ENCODE measurements around the gene SYCP2L.
"Not testable (repeated sequence)": the region's sequence is repeated elsewhere in the genome, so short reads cannot be mapped to it uniquely, and the experiment has no call there.

SYCP2L gene

DNA sequence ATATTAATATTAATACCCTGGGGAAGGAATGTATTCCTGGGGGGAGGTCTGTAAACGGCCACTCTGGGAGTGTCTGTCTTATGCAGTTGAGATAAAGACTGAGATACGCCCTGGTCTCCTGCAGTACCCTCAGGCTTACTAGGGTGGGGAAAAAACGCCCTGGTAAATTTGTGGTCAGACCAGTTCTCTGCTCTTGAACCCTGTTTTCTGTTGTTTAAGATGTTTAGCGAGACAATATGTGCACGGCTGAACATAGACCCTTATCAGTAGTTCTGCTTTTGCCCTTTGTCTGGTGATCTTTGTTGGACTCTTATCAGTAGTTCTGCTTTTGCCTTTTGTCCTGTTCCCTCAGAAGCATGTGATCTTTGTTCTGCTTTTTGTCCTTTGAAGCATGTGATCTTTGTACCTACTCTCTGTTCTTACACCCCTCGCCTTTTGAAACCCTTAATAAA lies 33.0 kb upstream of the SYCP2L start:
- not testable (repeated sequence) for H3K27ac ChIP-seq (ENCODE audit: low read depth, low read length); H3K9me3 ChIP-seq (ENCODE audit: control insufficient read depth in 1 of 2, low read length in 2 of 2); H3K9ac ChIP-seq (ENCODE audit: low read depth in 1 of 2, low read length in 2 of 2); H3K4me3 ChIP-seq (ENCODE audit: low read depth in 1 of 2, low read length in 2 of 2); H3K36me3 ChIP-seq (ENCODE audit: control insufficient read depth in 1 of 2, insufficient read depth in 2 of 2, low read length in 2 of 2); H3K4me1 ChIP-seq (ENCODE audit: control insufficient read depth in 1 of 2, insufficient read depth in 2 of 2, low read length in 2 of 2); H3K27me3 ChIP-seq (ENCODE audit: control insufficient read depth in 1 of 2, insufficient read depth in 2 of 2, low read length in 2 of 2)

DNA sequence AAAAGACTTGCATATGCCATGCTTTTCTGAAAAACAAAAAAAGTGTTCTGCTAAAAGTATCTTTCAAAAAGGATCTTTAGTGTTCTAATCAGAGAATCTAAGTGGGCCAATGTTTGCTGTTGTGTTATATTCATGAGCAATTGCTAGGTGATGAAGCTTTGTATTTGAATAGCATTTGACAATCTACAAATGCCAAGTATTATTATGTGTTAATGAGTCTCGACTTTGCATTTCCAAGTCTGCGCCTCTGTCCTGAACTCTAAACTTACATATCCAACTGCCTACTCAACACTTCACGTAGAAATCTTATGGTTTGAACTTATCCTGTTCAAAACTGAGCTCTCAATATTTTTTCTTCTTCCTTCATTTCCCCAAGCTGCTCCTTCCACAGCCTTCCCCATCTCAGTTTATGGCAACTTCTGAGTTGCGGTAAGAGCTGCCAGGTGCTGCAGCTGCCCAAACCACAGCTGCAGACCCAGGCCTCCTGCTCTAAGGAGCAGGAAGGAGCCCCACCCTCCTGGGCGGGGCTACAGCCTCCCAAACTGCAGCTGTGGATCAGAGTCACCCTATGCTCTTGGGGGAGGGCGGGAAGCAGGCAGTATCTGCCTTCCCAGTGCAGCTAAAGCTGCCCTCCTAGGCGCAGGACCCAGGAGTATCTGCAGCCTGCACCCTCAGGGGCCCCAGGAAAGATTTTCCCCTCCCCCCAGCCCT lies 31.8 kb upstream of the SYCP2L start:
- no peak overlapping the region for H3K4me3 ChIP-seq (ENCODE audit: low read depth in 1 of 2, low read length in 2 of 2)
- no peaks in the 10 kb centered on the region for H3K27me3 ChIP-seq (ENCODE audit: control insufficient read depth in 1 of 2, insufficient read depth in 2 of 2, low read length in 2 of 2)
- no peak overlapping the region for H3K9ac ChIP-seq (ENCODE audit: low read depth in 1 of 2, low read length in 2 of 2)
- H3K9me3 ChIP-seq (ENCODE audit: control insufficient read depth in 1 of 2, low read length in 2 of 2) = no peaks in the 10 kb centered on the region
- no peaks in the 10 kb centered on the region for H3K36me3 ChIP-seq (ENCODE audit: control insufficient read depth in 1 of 2, insufficient read depth in 2 of 2, low read length in 2 of 2)
- H3K4me1 ChIP-seq (ENCODE audit: control insufficient read depth in 1 of 2, insufficient read depth in 2 of 2, low read length in 2 of 2) = no peaks in the 10 kb centered on the region
- H3K27ac ChIP-seq (ENCODE audit: low read depth, low read length) = no peak overlapping the region

DNA sequence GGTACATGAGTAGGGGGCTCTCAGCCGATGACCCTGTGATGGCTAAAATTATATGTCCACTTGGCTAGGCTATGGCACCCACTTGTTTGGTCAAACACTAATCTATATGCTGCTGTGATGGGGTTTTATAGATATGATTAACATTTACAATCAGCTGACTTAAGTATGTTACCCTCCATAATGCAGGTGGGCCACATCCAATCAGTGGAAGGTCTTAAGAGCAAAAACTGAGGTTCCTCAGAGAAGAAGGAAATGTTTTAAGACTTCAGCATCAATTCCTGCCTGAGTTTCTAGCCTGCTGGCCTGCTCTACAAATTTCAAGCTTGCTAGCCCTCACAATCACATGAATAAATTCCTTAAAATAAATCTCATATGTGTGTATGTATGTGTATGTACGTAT lies 29.6 kb upstream of the SYCP2L start:
- Histone ChIP-seq H3K27me3 (ENCODE audit: control insufficient read depth in 1 of 2, insufficient read depth in 2 of 2, low read length in 2 of 2) (no peaks in the 10 kb centered on the region), H3K9me3 (ENCODE audit: control insufficient read depth in 1 of 2, low read length in 2 of 2) (no peaks in the 10 kb centered on the region), H3K27ac (ENCODE audit: low read depth, low read length) (no peak overlapping the region), H3K4me3 (ENCODE audit: low read depth in 1 of 2, low read length in 2 of 2) (no peak overlapping the region), H3K9ac (ENCODE audit: low read depth in 1 of 2, low read length in 2 of 2) (no peak overlapping the region), H3K4me1 (ENCODE audit: control insufficient read depth in 1 of 2, insufficient read depth in 2 of 2, low read length in 2 of 2) (no peaks in the 10 kb centered on the region), H3K36me3 (ENCODE audit: control insufficient read depth in 1 of 2, insufficient read depth in 2 of 2, low read length in 2 of 2) (no peaks in the 10 kb centered on the region)

DNA sequence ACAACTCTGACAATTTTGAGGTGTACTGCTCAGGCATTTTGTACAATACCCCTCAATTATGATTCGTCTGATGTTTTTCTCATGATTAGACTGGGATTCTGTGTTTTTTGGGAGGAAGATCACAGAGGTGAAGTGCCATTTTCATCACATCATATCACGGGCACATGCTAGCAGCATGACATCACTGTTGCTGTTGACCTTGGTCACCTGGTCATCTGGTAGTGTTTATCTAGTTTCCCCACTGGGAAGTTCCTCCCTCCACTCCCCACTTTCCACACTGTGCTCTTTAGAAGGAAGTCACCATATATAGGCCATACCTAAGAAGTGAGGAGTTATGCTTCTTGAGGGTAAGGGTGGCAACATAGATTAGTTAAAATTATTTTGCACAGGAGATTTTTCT lies 25.8 kb upstream of the SYCP2L start:
- Histone ChIP-seq H3K9ac (ENCODE audit: low read depth in 1 of 2, low read length in 2 of 2) (no peak overlapping the region), H3K4me3 (ENCODE audit: low read depth in 1 of 2, low read length in 2 of 2) (no peak overlapping the region), H3K27me3 (ENCODE audit: control insufficient read depth in 1 of 2, insufficient read depth in 2 of 2, low read length in 2 of 2) (no peaks in the 10 kb centered on the region), H3K4me1 (ENCODE audit: control insufficient read depth in 1 of 2, insufficient read depth in 2 of 2, low read length in 2 of 2) (no peaks in the 10 kb centered on the region), H3K36me3 (ENCODE audit: control insufficient read depth in 1 of 2, insufficient read depth in 2 of 2, low read length in 2 of 2) (no peaks in the 10 kb centered on the region), H3K9me3 (ENCODE audit: control insufficient read depth in 1 of 2, low read length in 2 of 2) (no peaks in the 10 kb centered on the region), H3K27ac (ENCODE audit: low read depth, low read length) (no peak overlapping the region)

DNA sequence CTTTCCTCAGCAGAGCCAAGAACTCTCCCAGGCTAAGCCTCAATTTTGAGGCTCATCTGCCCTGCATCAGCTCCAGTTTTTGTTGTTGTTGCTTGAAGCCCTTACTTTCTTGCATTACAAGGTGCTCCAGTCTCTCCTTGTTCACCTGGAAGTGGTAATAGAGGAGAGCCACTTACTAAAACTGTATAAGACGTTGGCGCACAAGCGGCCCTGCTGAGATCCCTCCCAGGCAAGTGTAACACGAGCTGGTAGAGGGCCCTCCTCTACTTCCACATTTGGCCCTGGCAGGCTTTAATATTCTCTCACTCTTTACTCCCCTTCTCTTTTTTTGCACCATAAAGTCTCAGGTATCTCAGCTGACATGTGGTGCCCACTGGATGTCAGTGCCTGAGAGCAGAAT lies 24.5 kb upstream of the SYCP2L start:
- no peak overlapping the region for H3K4me3 ChIP-seq (ENCODE audit: low read depth in 1 of 2, low read length in 2 of 2)
- no peak overlapping the region for H3K9ac ChIP-seq (ENCODE audit: low read depth in 1 of 2, low read length in 2 of 2)
- H3K36me3 ChIP-seq (ENCODE audit: control insufficient read depth in 1 of 2, insufficient read depth in 2 of 2, low read length in 2 of 2) = no peaks in the 10 kb centered on the region
- H3K4me1 ChIP-seq (ENCODE audit: control insufficient read depth in 1 of 2, insufficient read depth in 2 of 2, low read length in 2 of 2) = no peaks in the 10 kb centered on the region
- H3K27ac ChIP-seq (ENCODE audit: low read depth, low read length) = no peak overlapping the region
- no peaks in the 10 kb centered on the region for H3K27me3 ChIP-seq (ENCODE audit: control insufficient read depth in 1 of 2, insufficient read depth in 2 of 2, low read length in 2 of 2)
- H3K9me3 ChIP-seq (ENCODE audit: control insufficient read depth in 1 of 2, low read length in 2 of 2) = no peaks in the 10 kb centered on the region

DNA sequence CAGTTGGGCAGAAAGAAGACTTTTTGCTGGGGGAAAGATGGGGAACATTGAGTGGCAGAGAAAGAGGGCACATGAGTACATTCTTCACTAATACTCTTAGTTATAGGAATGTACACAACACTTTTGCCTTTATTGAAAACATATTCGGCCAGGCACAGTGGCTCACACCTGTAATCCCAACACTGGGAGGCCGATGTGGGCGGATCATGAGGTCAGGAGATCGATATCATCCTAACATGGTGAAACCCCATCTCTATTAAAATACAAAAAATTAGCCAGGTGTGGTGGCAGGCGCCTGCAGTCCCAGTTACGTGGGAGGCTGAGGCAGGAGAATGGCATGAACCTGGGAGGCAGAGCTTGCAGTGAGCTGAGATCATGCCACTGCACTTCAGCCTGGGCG lies 23.8 kb upstream of the SYCP2L start:
- H3K36me3 ChIP-seq (ENCODE audit: control insufficient read depth in 1 of 2, insufficient read depth in 2 of 2, low read length in 2 of 2); H3K4me1 ChIP-seq (ENCODE audit: control insufficient read depth in 1 of 2, insufficient read depth in 2 of 2, low read length in 2 of 2); H3K9ac ChIP-seq (ENCODE audit: low read depth in 1 of 2, low read length in 2 of 2); H3K27ac ChIP-seq (ENCODE audit: low read depth, low read length); H3K27me3 ChIP-seq (ENCODE audit: control insufficient read depth in 1 of 2, insufficient read depth in 2 of 2, low read length in 2 of 2); H3K9me3 ChIP-seq (ENCODE audit: control insufficient read depth in 1 of 2, low read length in 2 of 2); H3K4me3 ChIP-seq (ENCODE audit: low read depth in 1 of 2, low read length in 2 of 2): not testable (repeated sequence)

DNA sequence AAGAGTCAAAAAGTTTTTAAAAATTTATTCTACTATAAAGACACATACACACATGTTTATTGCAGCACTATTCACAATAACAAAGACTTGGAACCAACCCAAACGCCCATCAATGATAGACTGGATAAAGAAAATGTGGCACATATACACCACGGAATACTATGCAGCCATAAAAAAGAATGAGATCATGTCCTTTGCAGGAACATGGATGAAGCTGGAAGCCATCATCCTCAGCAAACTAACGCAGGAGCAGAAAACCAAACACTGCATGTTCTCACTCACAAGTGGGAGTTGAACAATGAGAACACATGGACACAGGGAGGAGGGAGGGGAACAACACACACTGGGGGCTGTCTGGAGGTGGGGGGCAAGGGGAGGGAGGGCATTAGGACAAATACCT lies 20.1 kb upstream of the SYCP2L start:
- H3K4me3 ChIP-seq (ENCODE audit: low read depth in 1 of 2, low read length in 2 of 2); H3K27me3 ChIP-seq (ENCODE audit: control insufficient read depth in 1 of 2, insufficient read depth in 2 of 2, low read length in 2 of 2); H3K36me3 ChIP-seq (ENCODE audit: control insufficient read depth in 1 of 2, insufficient read depth in 2 of 2, low read length in 2 of 2): not testable (repeated sequence)

DNA sequence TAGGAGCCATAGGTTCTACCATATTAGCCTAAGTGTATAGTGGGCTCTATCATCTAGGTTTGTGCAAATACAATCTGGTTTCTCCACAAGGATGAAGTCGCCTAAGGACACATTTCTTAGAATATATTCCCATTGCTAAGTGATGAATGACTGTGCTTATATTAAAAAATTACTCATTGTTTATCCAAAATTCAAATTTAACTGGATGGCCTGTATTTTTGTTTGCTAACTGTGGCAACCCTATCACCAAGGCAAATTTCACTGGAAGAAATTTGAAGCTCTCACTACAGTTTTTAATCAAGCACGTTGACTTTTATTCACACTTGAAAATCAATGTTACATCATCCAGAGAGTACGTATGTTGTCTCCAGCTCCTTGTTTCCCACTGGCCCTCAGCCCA lies 18.9 kb upstream of the SYCP2L start:
- H3K4me1 ChIP-seq (ENCODE audit: control insufficient read depth in 1 of 2, insufficient read depth in 2 of 2, low read length in 2 of 2) = no peaks in the 10 kb centered on the region
- no peak overlapping the region for H3K9ac ChIP-seq (ENCODE audit: low read depth in 1 of 2, low read length in 2 of 2)
- no peak overlapping the region for H3K27ac ChIP-seq (ENCODE audit: low read depth, low read length)
- H3K27me3 ChIP-seq (ENCODE audit: control insufficient read depth in 1 of 2, insufficient read depth in 2 of 2, low read length in 2 of 2) = no peaks in the 10 kb centered on the region
- no peak overlapping the region for H3K4me3 ChIP-seq (ENCODE audit: low read depth in 1 of 2, low read length in 2 of 2)
- H3K36me3 ChIP-seq (ENCODE audit: control insufficient read depth in 1 of 2, insufficient read depth in 2 of 2, low read length in 2 of 2) = no peaks in the 10 kb centered on the region
- no peaks in the 10 kb centered on the region for H3K9me3 ChIP-seq (ENCODE audit: control insufficient read depth in 1 of 2, low read length in 2 of 2)

More for the DNA sequence above, 20.1 kb upstream of the SYCP2L start:
- not testable (repeated sequence) for H3K27ac ChIP-seq (ENCODE audit: low read depth, low read length); H3K9ac ChIP-seq (ENCODE audit: low read depth in 1 of 2, low read length in 2 of 2); H3K9me3 ChIP-seq (ENCODE audit: control insufficient read depth in 1 of 2, low read length in 2 of 2); H3K4me1 ChIP-seq (ENCODE audit: control insufficient read depth in 1 of 2, insufficient read depth in 2 of 2, low read length in 2 of 2)

DNA sequence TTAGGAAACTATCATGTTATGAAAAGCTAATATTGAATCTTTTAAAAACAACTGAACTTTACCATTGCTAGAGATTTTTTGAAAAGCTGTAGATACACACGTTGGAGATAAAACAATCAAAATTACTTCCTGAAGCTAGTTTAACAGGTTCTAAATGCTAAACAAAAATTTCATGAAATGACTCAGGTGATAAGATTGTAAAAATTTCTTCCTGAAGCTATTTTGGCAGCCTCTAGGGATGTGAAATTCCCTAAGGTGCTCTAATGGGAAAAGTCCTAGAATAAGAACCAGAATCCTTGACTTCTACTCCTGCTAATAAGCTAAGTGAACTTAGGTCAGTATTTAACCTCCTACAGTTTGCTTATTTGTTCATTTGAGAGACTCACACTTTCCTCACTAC lies 13.5 kb upstream of the SYCP2L start:
- Histone ChIP-seq H3K27ac (ENCODE audit: low read depth, low read length) (no peak overlapping the region), H3K4me3 (ENCODE audit: low read depth in 1 of 2, low read length in 2 of 2) (no peak overlapping the region), H3K9ac (ENCODE audit: low read depth in 1 of 2, low read length in 2 of 2) (no peak overlapping the region), H3K27me3 (ENCODE audit: control insufficient read depth in 1 of 2, insufficient read depth in 2 of 2, low read length in 2 of 2) (peaks cover 0 to 4% of the 10 kb centered on the region in 2 donors), H3K9me3 (ENCODE audit: control insufficient read depth in 1 of 2, low read length in 2 of 2) (no peaks in the 10 kb centered on the region), H3K4me1 (ENCODE audit: control insufficient read depth in 1 of 2, insufficient read depth in 2 of 2, low read length in 2 of 2) (no peaks in the 10 kb centered on the region), H3K36me3 (ENCODE audit: control insufficient read depth in 1 of 2, insufficient read depth in 2 of 2, low read length in 2 of 2) (no peaks in the 10 kb centered on the region)

DNA sequence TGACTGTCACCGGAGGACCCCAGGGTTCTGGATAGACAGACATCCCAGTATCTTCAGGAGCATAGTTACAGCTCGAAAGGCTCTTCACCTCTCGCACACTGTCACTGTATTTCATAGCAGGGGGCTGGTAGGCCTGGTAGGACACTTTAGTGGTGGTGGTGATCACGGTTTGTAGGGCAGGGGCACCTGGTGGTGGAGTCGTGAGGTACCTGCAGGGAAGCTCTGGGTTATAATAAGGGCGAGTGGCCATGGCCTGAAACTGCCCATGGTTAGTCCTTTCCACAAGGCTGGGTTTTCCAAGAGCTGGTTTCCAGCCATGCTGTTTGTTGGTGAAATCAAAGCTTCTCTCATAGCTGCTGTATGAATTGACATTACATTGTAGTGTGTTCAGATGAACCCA lies 12.6 kb upstream of the SYCP2L start:
- Histone ChIP-seq H3K36me3 (ENCODE audit: control insufficient read depth in 1 of 2, insufficient read depth in 2 of 2, low read length in 2 of 2) (no peaks in the 10 kb centered on the region), H3K4me3 (ENCODE audit: low read depth in 1 of 2, low read length in 2 of 2) (no peak overlapping the region), H3K27me3 (ENCODE audit: control insufficient read depth in 1 of 2, insufficient read depth in 2 of 2, low read length in 2 of 2) (peaks cover 0 to 5% of the 10 kb centered on the region in 2 donors), H3K9me3 (ENCODE audit: control insufficient read depth in 1 of 2, low read length in 2 of 2) (no peaks in the 10 kb centered on the region), H3K27ac (ENCODE audit: low read depth, low read length) (no peak overlapping the region), H3K9ac (ENCODE audit: low read depth in 1 of 2, low read length in 2 of 2) (no peak overlapping the region), H3K4me1 (ENCODE audit: control insufficient read depth in 1 of 2, insufficient read depth in 2 of 2, low read length in 2 of 2) (no peaks in the 10 kb centered on the region)

DNA sequence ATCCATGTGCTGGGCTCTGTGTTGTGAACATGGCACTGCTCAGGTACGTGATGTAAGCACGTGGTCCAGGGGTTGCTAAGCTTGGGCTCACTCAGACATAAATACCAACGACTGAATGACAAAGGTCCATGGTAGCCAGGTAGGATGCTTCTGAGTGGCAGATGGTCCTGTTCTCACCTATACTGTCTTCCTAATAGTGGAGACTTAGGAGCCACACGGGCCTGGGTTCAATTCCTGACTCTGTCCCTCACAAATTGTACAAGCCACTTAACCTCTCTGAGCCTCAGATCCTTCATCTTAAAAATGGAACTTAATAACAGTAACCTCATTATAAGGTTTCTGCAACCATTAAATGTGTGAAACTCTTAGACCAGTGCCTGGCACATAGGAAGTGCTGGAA lies 11.8 kb upstream of the SYCP2L start:
- Histone ChIP-seq H3K27ac (ENCODE audit: low read depth, low read length) (no peak overlapping the region), H3K36me3 (ENCODE audit: control insufficient read depth in 1 of 2, insufficient read depth in 2 of 2, low read length in 2 of 2) (no peaks in the 10 kb centered on the region), H3K27me3 (ENCODE audit: control insufficient read depth in 1 of 2, insufficient read depth in 2 of 2, low read length in 2 of 2) (peaks cover 7 to 11% of the 10 kb centered on the region in 2 donors), H3K4me1 (ENCODE audit: control insufficient read depth in 1 of 2, insufficient read depth in 2 of 2, low read length in 2 of 2) (no peaks in the 10 kb centered on the region), H3K4me3 (ENCODE audit: low read depth in 1 of 2, low read length in 2 of 2) (no peak overlapping the region), H3K9me3 (ENCODE audit: control insufficient read depth in 1 of 2, low read length in 2 of 2) (no peaks in the 10 kb centered on the region), H3K9ac (ENCODE audit: low read depth in 1 of 2, low read length in 2 of 2) (no peak overlapping the region)
